ENCODE results near the gene TMEM40. TPM values are rescaled to one million over a fixed set of nuclear protein-coding genes. Genes with fewer than 3 reads are reported as not detected.

The TMEM40 gene
- total RNA-seq, 1 donor from 2014 or later = not detected

DNA sequence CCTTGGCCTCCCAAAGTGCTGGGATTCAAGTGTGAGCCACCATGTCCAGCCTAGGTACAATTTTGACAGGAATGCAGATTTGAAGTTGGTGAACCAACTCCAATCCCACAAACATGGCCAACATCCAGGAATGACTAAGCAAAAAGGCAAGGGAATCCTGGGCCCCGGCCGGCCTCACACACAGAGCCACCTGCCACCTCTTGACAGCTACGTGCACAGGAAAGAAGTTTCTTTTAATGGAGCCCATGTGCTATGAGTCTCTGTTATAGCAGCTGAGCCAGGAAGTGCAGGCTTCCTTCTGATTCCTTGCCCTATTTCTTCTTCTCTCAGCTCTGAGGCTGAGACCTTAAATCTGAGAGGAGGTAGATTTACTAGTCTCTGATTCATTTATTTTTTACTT lies 8.8 kb downstream of the TMEM40 start:
- no peak overlapping the region for H3K27ac Mint-ChIP-seq
- no peaks in the 10 kb centered on the region for H3K9me3 Mint-ChIP-seq (ENCODE audit: low read depth)
- TF ChIP-seq, protein P1, sequence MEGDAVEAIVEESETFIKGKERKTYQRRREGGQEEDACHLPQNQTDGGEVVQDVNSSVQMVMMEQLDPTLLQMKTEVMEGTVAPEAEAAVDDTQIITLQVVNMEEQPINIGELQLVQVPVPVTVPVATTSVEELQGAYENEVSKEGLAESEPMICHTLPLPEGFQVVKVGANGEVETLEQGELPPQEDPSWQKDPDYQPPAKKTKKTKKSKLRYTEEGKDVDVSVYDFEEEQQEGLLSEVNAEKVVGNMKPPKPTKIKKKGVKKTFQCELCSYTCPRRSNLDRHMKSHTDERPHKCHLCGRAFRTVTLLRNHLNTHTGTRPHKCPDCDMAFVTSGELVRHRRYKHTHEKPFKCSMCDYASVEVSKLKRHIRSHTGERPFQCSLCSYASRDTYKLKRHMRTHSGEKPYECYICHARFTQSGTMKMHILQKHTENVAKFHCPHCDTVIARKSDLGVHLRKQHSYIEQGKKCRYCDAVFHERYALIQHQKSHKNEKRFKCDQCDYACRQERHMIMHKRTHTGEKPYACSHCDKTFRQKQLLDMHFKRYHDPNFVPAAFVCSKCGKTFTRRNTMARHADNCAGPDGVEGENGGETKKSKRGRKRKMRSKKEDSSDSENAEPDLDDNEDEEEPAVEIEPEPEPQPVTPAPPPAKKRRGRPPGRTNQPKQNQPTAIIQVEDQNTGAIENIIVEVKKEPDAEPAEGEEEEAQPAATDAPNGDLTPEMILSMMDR (IDR thresholded peaks at IDR 0.05; ENCODE audit: unreplicated experiment) = no peak
- no peak for DNase-seq (ENCODE audit: low spot score, unreplicated experiment)
- no peaks in the 10 kb centered on the region for H3K4me1 Mint-ChIP-seq (ENCODE audit: low read depth)
- no peaks in the 10 kb centered on the region for H3K36me3 Mint-ChIP-seq (ENCODE audit: insufficient read depth)
- no peak overlapping the region for H3K4me3 Mint-ChIP-seq (ENCODE audit: low read depth)
- H3K27me3 Mint-ChIP-seq = peaks cover 3% of the 10 kb centered on the region

GRCh38 chr3:12748477-12748876 lies 10.6 kb downstream of the TMEM40 start:
- H3K27me3 Mint-ChIP-seq = peaks cover 3% of the 10 kb centered on the region
- no peak overlapping the region for H3K27ac Mint-ChIP-seq
- H3K4me3 Mint-ChIP-seq (ENCODE audit: low read depth) = no peak overlapping the region
- H3K36me3 Mint-ChIP-seq (ENCODE audit: insufficient read depth) = no peaks in the 10 kb centered on the region
- no peaks in the 10 kb centered on the region for H3K4me1 Mint-ChIP-seq (ENCODE audit: low read depth)
- TF ChIP-seq, protein P1 (IDR thresholded peaks at IDR 0.05; ENCODE audit: unreplicated experiment) = no peak
- no peaks in the 10 kb centered on the region for H3K9me3 Mint-ChIP-seq (ENCODE audit: low read depth)
- DNase-seq (ENCODE audit: low spot score, unreplicated experiment) = no peak

- TF ChIP-seq, protein P1 (IDR thresholded peaks at IDR 0.05; ENCODE audit: unreplicated experiment) = no peak
- Mint-ChIP-seq H3K27me3 (no peaks in the 10 kb centered on the region), H3K27ac (no peak overlapping the region), H3K4me3 (ENCODE audit: low read depth) (no peak overlapping the region), H3K9me3 (ENCODE audit: low read depth) (no peaks in the 10 kb centered on the region), H3K4me1 (ENCODE audit: low read depth) (no peaks in the 10 kb centered on the region), H3K36me3 (ENCODE audit: insufficient read depth) (no peaks in the 10 kb centered on the region)
- no peak for DNase-seq (ENCODE audit: low spot score, unreplicated experiment)
Measured at GRCh38 chr3:12746419-12746818, 12.6 kb downstream of the TMEM40 start.

- H3K4me1 Mint-ChIP-seq (ENCODE audit: low read depth) = no peaks in the 10 kb centered on the region
Measured at GRCh38 chr3:12744326-12744725, 14.7 kb downstream of the TMEM40 start.

DNA sequence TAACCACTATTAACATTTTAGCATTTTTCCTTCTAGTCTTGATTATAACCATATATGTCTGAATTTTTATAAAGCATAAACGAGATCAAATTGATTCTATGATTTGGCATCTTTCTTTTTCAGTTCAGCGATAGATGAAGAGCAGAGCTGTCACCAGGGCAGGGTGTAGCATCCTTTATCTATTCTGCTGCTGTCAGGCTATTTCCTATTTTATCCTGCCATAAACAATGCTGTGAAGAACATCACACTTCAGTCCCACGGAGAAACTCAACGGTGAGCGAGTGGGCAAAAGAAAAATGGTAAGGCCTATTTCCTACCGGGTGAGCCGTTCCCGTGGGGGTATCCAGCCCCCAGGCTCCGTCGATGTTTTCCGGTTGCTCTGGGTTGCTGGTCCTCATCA lies 15.5 kb downstream of the TMEM40 start:
- no peaks in the 10 kb centered on the region for H3K9me3 Mint-ChIP-seq (ENCODE audit: low read depth)
- no peaks in the 10 kb centered on the region for H3K4me1 Mint-ChIP-seq (ENCODE audit: low read depth)
- no peaks in the 10 kb centered on the region for H3K36me3 Mint-ChIP-seq (ENCODE audit: insufficient read depth)
- no peak overlapping the region for H3K27ac Mint-ChIP-seq
- TF ChIP-seq, protein P1 (IDR thresholded peaks at IDR 0.05; ENCODE audit: unreplicated experiment) = no peak
- DNase-seq (ENCODE audit: low spot score, unreplicated experiment) = no peak
- no peak overlapping the region for H3K4me3 Mint-ChIP-seq (ENCODE audit: low read depth)
- no peaks in the 10 kb centered on the region for H3K27me3 Mint-ChIP-seq

More at GRCh38 chr3:12744326-12744725, 14.7 kb downstream of the TMEM40 start:
- H3K27me3 Mint-ChIP-seq = no peaks in the 10 kb centered on the region
- no peak overlapping the region for H3K27ac Mint-ChIP-seq
- no peak overlapping the region for H3K4me3 Mint-ChIP-seq (ENCODE audit: low read depth)
- DNase-seq (ENCODE audit: low spot score, unreplicated experiment) = no peak
- no peaks in the 10 kb centered on the region for H3K9me3 Mint-ChIP-seq (ENCODE audit: low read depth)
- H3K36me3 Mint-ChIP-seq (ENCODE audit: insufficient read depth) = no peaks in the 10 kb centered on the region
- TF ChIP-seq, protein P1 (IDR thresholded peaks at IDR 0.05; ENCODE audit: unreplicated experiment) = no peak
